Activated CD4-positive, alpha-beta T cell treated with anti-CD3 and anti-CD28 coated beads for 1 hour (primary cell): Measurements from ENCODE around the gene TEKT5.

Experiments used
- DNase-seq: peaks from one replicate; pipeline ENCODE4 v3.0.0-alpha.2; 2020

The TEKT5 gene

GRCh38 chr16:10606607-10607006 lies 88.1 kb downstream of the TEKT5 start:
- no peak for DNase-seq

GRCh38 chr16:10605636-10606035 lies 89.1 kb downstream of the TEKT5 start:
- DNase-seq: no peak

- DNase-seq: no peak
Observed at GRCh38 chr16:10601444-10602408, 93.0 kb downstream of the TEKT5 start.

GRCh38 chr16:10600782-10601443 lies 93.8 kb downstream of the TEKT5 start:
- no peak for DNase-seq

- DNase-seq: no peak
Observed at GRCh38 chr16:10599626-10600025, 95.1 kb downstream of the TEKT5 start.

GRCh38 chr16:10598157-10598556 lies 96.6 kb downstream of the TEKT5 start:
- DNase-seq: no peak

- no peak for DNase-seq
Observed at GRCh38 chr16:10597187-10597601, 97.5 kb downstream of the TEKT5 start.

- no peak for DNase-seq
Observed at GRCh38 chr16:10594312-10594950, 100.3 kb downstream of the TEKT5 start.

- DNase-seq: no peak
Observed at GRCh38 chr16:10592611-10593010, 102.1 kb downstream of the TEKT5 start.

- no peak for DNase-seq
Observed at GRCh38 chr16:10590342-10590741, 104.4 kb downstream of the TEKT5 start.

- no peak for DNase-seq
Observed at GRCh38 chr16:10589109-10589508, 105.6 kb downstream of the TEKT5 start.

- DNase-seq: no peak
Observed at GRCh38 chr16:10587622-10588021, 107.1 kb downstream of the TEKT5 start.

- no peak for DNase-seq
Observed at GRCh38 chr16:10584981-10585438, 109.7 kb downstream of the TEKT5 start.

- no peak for DNase-seq
Observed at GRCh38 chr16:10583269-10583668, 111.5 kb downstream of the TEKT5 start.

GRCh38 chr16:10581507-10581906 lies 113.2 kb downstream of the TEKT5 start:
- DNase-seq: no peak

- no peak for DNase-seq
Observed at GRCh38 chr16:10580883-10581247, 113.9 kb downstream of the TEKT5 start.

- no peak for DNase-seq
Observed at GRCh38 chr16:10579965-10580882, 114.5 kb downstream of the TEKT5 start, which contains the start of gene EMP2. Gene EMP2, minus strand, starts transcription at chr16:10580598. Its CDS starts 32,981 bp downstream, at chr16:10547617.

- no peak for DNase-seq
Observed at GRCh38 chr16:10579575-10579964, 115.2 kb downstream of the TEKT5 start.

- no peak for DNase-seq
Observed at GRCh38 chr16:10578474-10579316, 116.0 kb downstream of the TEKT5 start.
